ENCODE results near the gene ARSJ. TPM values are rescaled to one million over a fixed set of nuclear protein-coding genes. Genes with fewer than 3 reads are reported as not detected.
A peak's percentile ranks its signal among the peaks of the same experiment; 100 is the strongest.
"Not testable (repeated sequence)": the region's sequence is repeated elsewhere in the genome, so short reads cannot be mapped to it uniquely, and the experiment has no call there.

Gene ARSJ
- polyA plus RNA-seq, 3 donors from 2014 or later: 0.99 TPM; not detected in 2

GRCh38 chr4:113945906-113946305 is 33.5 kb downstream of the ARSJ start:
- H3K27ac Mint-ChIP-seq: no peak overlapping the region
- no peak for DNase-seq
- H3K36me3 Mint-ChIP-seq: no peaks in the 10 kb centered on the region
- peaks cover 2 to 6% (median 3%) of the 10 kb centered on the region in 3 donors for H3K27me3 Mint-ChIP-seq (ENCODE audit: low read depth in 3 of 3)
- H3K4me1 Mint-ChIP-seq: peaks cover 12 to 20% of the 10 kb centered on the region in 2 donors
- no peaks in the 10 kb centered on the region for H3K9me3 Mint-ChIP-seq
- no peak overlapping the region for H3K4me3 Mint-ChIP-seq

- peaks cover 12 to 20% of the 10 kb centered on the region in 2 donors for H3K4me1 Mint-ChIP-seq
- no peak for DNase-seq
- no peak overlapping the region for H3K27ac Mint-ChIP-seq
- H3K4me3 Mint-ChIP-seq: peak overlapping the region in 1 of 5 donors; percentile 28
- H3K27me3 Mint-ChIP-seq (ENCODE audit: low read depth in 3 of 3): peaks cover 2 to 6% (median 3%) of the 10 kb centered on the region in 3 donors
- no peaks in the 10 kb centered on the region for H3K9me3 Mint-ChIP-seq
- no peaks in the 10 kb centered on the region for H3K36me3 Mint-ChIP-seq
Observed at GRCh38 chr4:113943863-113944262, 35.6 kb downstream of the ARSJ start.

- no peak for DNase-seq
- Mint-ChIP-seq H3K4me3 (no peak overlapping the region), H3K36me3 (no peaks in the 10 kb centered on the region), H3K4me1 (peaks cover 12 to 20% of the 10 kb centered on the region in 2 donors), H3K27me3 (ENCODE audit: low read depth in 3 of 3) (peaks cover 2 to 6% (median 3%) of the 10 kb centered on the region in 3 donors), H3K9me3 (no peaks in the 10 kb centered on the region), H3K27ac (no peak overlapping the region)
Observed at GRCh38 chr4:113943085-113943484, 36.4 kb downstream of the ARSJ start.

GRCh38 chr4:113941836-113942235 is 37.6 kb downstream of the ARSJ start:
- Mint-ChIP-seq H3K9me3 (no peaks in the 10 kb centered on the region), H3K27me3 (ENCODE audit: low read depth in 3 of 3) (peaks cover 2 to 6% (median 3%) of the 10 kb centered on the region in 3 donors), H3K4me3 (no peak overlapping the region), H3K36me3 (no peaks in the 10 kb centered on the region), H3K4me1 (peaks cover 12 to 20% of the 10 kb centered on the region in 2 donors), H3K27ac (no peak overlapping the region)
- no peak for DNase-seq

DNA sequence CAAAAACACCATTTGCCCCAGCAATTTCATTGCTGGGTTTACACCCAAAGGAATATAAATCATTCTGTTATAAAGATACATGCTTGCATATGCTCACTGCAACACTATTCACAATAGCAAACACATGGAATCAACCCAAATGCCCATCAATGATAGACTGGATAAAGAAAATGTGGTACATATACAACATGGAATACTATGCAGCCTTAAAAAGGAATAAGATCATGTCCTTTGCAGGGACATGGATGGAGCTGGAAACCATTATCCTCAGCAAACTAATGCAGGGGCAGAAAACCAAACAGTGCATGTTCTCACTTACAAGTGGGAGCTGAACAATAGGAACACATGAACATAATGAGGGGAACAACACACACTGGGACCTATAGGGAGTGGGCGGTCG is 39.3 kb downstream of the ARSJ start:
- DNase-seq; H3K36me3 Mint-ChIP-seq; H3K27ac Mint-ChIP-seq; H3K9me3 Mint-ChIP-seq; H3K4me3 Mint-ChIP-seq; H3K27me3 Mint-ChIP-seq (ENCODE audit: low read depth in 3 of 3): not testable (repeated sequence)
- peaks cover 12 to 20% of the 10 kb centered on the region in 2 donors for H3K4me1 Mint-ChIP-seq

GRCh38 chr4:113935190-113935589 is 44.3 kb downstream of the ARSJ start:
- Mint-ChIP-seq H3K27ac (no peak overlapping the region), H3K36me3 (no peaks in the 10 kb centered on the region), H3K4me1 (no peaks in the 10 kb centered on the region), H3K9me3 (no peaks in the 10 kb centered on the region), H3K4me3 (no peak overlapping the region), H3K27me3 (ENCODE audit: low read depth in 3 of 3) (peaks cover 0 to 3% (median 0%) of the 10 kb centered on the region in 3 donors)
- DNase-seq: no peak

DNA sequence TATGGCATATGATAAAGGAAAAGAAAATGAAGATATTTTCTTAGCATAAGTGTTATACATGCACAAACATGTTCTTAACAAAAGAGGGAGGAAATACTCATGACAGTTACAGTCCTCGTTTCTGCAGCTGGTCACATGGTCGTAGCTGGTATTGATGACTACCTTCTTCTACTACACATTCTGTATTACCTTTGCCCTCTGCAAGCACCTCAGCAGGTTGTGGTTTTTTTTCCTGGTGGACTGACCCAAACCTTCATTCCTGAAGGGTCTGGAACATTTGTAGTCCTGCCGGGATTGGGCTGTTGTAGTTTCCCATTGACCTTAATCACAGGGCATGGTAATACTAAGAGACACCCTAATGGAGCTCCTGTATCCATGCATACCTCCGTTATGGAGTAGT is 54.7 kb downstream of the ARSJ start:
- H3K36me3 Mint-ChIP-seq; DNase-seq; H3K9me3 Mint-ChIP-seq; H3K4me1 Mint-ChIP-seq; H3K27ac Mint-ChIP-seq; H3K27me3 Mint-ChIP-seq (ENCODE audit: low read depth in 3 of 3); H3K4me3 Mint-ChIP-seq: not testable (repeated sequence)

DNA sequence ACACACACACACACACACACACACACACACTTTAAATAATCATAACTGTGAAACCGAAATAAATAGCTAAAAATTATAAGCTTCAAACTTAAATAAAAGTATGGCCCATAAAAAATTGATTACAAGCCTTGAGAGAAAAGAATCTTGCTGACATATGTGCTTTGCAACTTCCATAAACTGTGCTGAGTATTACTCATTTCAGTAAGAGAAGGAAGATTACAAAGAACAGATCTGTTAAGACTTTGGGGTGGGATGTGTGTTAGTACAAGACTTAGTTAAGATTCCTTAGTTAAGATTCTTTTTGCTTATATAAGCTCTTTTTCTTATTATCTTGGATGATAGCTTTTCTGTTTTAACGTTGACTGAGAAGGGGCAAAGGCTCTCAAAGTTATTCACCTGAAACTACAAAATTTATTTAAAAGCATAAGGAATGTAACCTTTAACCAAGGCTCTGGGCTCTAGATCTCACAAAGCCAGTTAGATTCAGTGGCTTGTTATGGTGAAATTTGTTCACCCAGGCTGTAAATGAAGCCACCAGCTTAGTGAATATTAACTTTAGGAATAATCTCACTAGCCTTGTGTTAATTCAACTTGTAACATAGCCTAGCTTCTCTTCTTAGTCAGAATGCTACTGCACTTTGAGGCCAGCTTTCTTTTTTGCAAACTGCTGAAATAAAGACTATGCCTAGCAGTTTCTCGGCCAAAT is 58.2 kb downstream of the ARSJ start:
- Mint-ChIP-seq H3K9me3 (no peaks in the 10 kb centered on the region), H3K4me1 (no peaks in the 10 kb centered on the region), H3K4me3 (no peak overlapping the region), H3K27me3 (ENCODE audit: low read depth in 3 of 3) (peaks cover 0 to 4% (median 0%) of the 10 kb centered on the region in 3 donors), H3K27ac (no peak overlapping the region), H3K36me3 (no peaks in the 10 kb centered on the region)
- DNase-seq: no peak

DNA sequence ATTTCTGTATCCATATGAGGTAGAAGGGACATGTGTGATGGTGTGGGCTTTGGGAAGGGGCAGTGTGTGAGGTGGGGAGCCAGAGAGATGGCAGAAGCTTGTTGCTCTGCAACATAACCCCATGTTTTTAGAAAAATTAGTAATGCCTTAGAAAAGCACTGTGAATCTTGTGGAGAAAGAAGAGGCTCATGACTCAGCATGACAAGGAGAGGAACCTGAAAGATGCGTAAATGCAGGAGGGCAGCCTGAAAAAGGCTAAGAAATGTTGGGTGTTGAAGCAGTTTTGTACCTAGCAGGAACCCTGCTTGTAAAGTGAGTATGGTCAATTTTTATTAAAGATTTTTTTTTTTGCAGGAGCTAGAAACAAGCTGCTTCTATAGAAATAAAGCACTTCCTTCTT is 59.8 kb downstream of the ARSJ start:
- Mint-ChIP-seq H3K27me3 (ENCODE audit: low read depth in 3 of 3) (peaks cover 0 to 3% (median 0%) of the 10 kb centered on the region in 3 donors), H3K4me3 (no peak overlapping the region), H3K36me3 (no peaks in the 10 kb centered on the region), H3K9me3 (no peaks in the 10 kb centered on the region), H3K27ac (no peak overlapping the region), H3K4me1 (no peaks in the 10 kb centered on the region)
- no peak for DNase-seq

DNA sequence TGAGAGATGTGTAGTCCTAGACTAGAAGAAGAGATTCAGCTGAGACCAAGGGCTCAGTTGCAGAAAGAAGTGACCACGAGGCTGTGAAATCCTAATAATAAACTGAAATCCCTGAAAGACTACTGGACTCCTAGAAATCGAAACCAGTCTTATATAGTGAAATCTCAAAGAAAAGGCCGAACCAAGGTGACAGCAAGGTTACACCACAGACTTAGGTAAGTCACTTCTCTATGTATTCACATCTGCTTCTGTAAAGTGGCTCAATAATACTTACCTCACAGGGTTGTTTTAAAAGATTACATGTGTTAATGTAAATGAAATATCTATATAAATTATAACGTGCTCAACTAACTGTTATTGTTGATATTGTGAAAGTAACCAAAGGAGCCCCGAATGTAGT is 60.3 kb downstream of the ARSJ start:
- H3K36me3 Mint-ChIP-seq: no peaks in the 10 kb centered on the region
- H3K9me3 Mint-ChIP-seq: no peaks in the 10 kb centered on the region
- peaks cover 0 to 3% (median 0%) of the 10 kb centered on the region in 3 donors for H3K27me3 Mint-ChIP-seq (ENCODE audit: low read depth in 3 of 3)
- no peak overlapping the region for H3K4me3 Mint-ChIP-seq
- no peak overlapping the region for H3K27ac Mint-ChIP-seq
- no peak for DNase-seq
- H3K4me1 Mint-ChIP-seq: no peaks in the 10 kb centered on the region

DNA sequence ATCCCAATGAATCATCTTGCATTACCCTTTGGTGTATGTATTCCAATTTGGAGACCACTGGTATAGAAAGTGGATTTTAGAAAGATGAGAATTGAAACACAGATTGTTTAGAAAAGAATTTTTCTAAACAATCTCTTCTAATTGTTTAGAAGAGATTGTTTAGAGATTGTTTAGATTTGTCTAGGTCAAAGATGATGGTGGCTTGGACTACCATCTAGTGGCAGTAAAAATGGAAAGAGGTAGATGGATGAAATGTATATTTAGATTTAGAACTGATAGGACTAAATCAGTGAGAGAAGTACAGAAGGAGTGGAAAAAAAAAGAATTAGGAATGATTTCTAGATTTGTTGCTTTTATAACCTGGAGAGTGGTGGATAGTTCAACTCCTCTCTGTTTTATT is 70.6 kb downstream of the ARSJ start:
- Mint-ChIP-seq H3K4me1 (no peaks in the 10 kb centered on the region), H3K36me3 (no peaks in the 10 kb centered on the region), H3K27ac (no peak overlapping the region), H3K4me3 (no peak overlapping the region), H3K9me3 (no peaks in the 10 kb centered on the region), H3K27me3 (ENCODE audit: low read depth in 3 of 3) (peaks cover 0 to 5% (median 1%) of the 10 kb centered on the region in 3 donors)
- peak in 2 of 3 donors; percentile 2 to 5 for DNase-seq

GRCh38 chr4:113907559-113907958 is 71.9 kb downstream of the ARSJ start:
- no peak for DNase-seq
- no peak overlapping the region for H3K27ac Mint-ChIP-seq
- H3K36me3 Mint-ChIP-seq: no peaks in the 10 kb centered on the region
- peaks cover 0 to 5% (median 1%) of the 10 kb centered on the region in 3 donors for H3K27me3 Mint-ChIP-seq (ENCODE audit: low read depth in 3 of 3)
- H3K4me1 Mint-ChIP-seq: peaks cover 4 to 5% of the 10 kb centered on the region in 2 donors
- H3K9me3 Mint-ChIP-seq: no peaks in the 10 kb centered on the region
- H3K4me3 Mint-ChIP-seq: no peak overlapping the region

GRCh38 chr4:113905301-113905700 is 74.1 kb downstream of the ARSJ start:
- Mint-ChIP-seq H3K27me3 (ENCODE audit: low read depth in 3 of 3) (peaks cover 0 to 3% (median 1%) of the 10 kb centered on the region in 3 donors), H3K9me3 (no peaks in the 10 kb centered on the region), H3K4me1 (peaks cover 10 to 22% of the 10 kb centered on the region in 2 donors), H3K27ac (no peak overlapping the region), H3K36me3 (no peaks in the 10 kb centered on the region), H3K4me3 (no peak overlapping the region)
- DNase-seq: no peak

DNA sequence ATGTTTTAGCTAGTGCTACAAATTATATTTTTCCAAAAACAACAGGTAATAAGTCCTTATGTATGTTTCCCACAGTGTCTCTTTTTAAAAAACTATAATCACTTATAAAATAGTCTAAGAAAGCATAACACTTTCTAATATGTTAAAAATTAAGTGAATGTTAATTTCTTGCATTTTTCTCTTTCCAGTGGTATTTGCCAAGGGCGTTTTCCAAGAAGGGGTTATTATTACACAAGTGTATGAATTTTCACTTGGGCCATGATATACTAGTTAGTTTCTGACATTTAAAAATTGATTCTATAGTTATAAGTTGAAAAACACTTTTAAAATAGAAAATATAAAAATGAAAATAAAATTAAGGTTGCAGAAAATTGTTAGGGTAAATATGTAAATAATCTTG is 74.6 kb downstream of the ARSJ start:
- Mint-ChIP-seq H3K36me3 (no peaks in the 10 kb centered on the region), H3K27ac (no peak overlapping the region), H3K4me1 (peaks cover 12 to 26% of the 10 kb centered on the region in 2 donors)

More for the DNA sequence above, 74.6 kb downstream of the ARSJ start:
- H3K27me3 Mint-ChIP-seq (ENCODE audit: low read depth in 3 of 3): peaks cover 0 to 3% (median 1%) of the 10 kb centered on the region in 3 donors
- no peak for DNase-seq
- no peak overlapping the region for H3K4me3 Mint-ChIP-seq
- no peaks in the 10 kb centered on the region for H3K9me3 Mint-ChIP-seq
